Ovary (tissue), 3 donors: Measurements from ENCODE around the gene RHBDL1.

ENCODE experiments used
- POLR2A ChIP-seq: fragments of 450-650 bp; IDR thresholded peaks from one replicate; pipeline ENCODE4 v1.6.1; 2017; ENCODE audit warnings: antibody characterized with exemption, mild to moderate bottlenecking, moderate library complexity
- TF ChIP-seq, protein P1 (sequence below), 3 donors: fragments of 450-650 bp in 2 of 3; fragments of 200-600 bp in 1 of 3; IDR thresholded peaks; one replicate each; pipeline versions ENCODE4 v1.5.1 to v1.8.0; 2016 to 2022; ENCODE audit warnings: antibody characterized with exemption in 3 of 3, mild to moderate bottlenecking in 1 of 3
- donor health status: DM: no; HTN: no; CAD: no.

DNA sequence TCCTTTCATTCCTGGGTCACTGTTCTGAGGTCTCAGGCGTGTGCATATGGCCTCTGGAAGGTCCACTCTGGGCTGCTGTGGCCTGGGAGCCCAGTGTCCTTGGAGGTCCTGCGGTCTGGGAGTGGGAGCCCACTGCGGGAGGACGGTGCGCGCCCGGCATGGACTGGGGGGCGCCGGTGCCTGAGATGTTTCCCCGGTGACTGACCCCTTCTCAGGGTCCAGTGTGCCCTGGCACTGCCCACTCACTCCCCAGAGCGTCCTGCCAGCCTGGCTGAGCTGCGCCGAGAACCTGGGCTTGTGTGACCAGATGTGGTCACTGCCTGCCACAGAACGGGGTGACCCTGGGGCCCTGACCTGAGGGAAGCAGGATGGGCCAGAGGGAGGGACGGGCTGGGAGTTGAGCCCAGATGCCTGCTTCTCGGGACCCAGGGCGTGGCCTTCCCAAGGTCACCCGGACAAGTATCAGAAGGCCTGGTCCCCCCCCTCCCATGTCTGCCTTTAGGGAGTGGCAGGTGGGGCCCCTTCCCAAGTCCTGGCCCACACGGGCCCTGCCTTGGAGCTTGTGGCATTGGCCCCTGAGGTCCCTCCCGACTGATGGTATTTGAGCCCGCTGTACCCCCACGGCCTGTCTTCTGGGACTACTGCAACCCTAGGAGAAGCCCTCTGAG lies 1.1 kb upstream of the RHBDL1 start:
- TF ChIP-seq POLR2A = no peak
- TF ChIP-seq, protein P1, sequence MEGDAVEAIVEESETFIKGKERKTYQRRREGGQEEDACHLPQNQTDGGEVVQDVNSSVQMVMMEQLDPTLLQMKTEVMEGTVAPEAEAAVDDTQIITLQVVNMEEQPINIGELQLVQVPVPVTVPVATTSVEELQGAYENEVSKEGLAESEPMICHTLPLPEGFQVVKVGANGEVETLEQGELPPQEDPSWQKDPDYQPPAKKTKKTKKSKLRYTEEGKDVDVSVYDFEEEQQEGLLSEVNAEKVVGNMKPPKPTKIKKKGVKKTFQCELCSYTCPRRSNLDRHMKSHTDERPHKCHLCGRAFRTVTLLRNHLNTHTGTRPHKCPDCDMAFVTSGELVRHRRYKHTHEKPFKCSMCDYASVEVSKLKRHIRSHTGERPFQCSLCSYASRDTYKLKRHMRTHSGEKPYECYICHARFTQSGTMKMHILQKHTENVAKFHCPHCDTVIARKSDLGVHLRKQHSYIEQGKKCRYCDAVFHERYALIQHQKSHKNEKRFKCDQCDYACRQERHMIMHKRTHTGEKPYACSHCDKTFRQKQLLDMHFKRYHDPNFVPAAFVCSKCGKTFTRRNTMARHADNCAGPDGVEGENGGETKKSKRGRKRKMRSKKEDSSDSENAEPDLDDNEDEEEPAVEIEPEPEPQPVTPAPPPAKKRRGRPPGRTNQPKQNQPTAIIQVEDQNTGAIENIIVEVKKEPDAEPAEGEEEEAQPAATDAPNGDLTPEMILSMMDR (IDR thresholded peaks at IDR 0.05) = no peak
